ENCODE measurements around the gene RALGAPA2. TPM values are rescaled to one million over a fixed set of nuclear protein-coding genes. Genes with fewer than 3 reads are reported as not detected.

Gene RALGAPA2
- total RNA-seq, 1 donor from 2014 or later, result 88.9 TPM

DNA sequence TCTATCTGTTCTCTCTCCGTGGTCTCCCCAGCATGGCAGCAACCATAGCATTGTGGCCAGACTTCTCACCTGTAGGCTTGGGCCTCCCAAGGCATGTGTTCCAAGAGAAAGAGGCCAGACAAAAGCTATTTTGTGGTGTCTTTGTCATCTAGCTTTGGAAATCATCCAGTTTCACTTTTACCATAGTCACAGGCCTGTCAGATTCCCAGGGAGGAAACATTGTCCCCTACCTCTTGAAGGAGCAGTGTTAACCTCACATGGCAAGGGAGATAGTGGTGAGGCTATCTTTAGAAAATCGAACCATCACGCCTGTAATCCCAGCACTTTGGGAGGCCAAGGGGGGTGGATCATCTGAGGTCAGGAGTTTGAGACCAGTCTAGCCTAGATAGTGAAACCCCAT lies 42.3 kb upstream of the RALGAPA2 start:
- ATAC-seq (no peak), DNase-seq (no peak)
- H3K27me3 ChIP-seq, result peaks cover 3% of the 10 kb centered on the region
- H3K27ac ChIP-seq, result no peak overlapping the region
- no peaks in the 10 kb centered on the region for H3K36me3 ChIP-seq
- H3K4me3 ChIP-seq, result no peak overlapping the region
- no peaks in the 10 kb centered on the region for H3K9me3 ChIP-seq
- H3K4me1 ChIP-seq, result no peaks in the 10 kb centered on the region
- TF ChIP-seq, protein P1, sequence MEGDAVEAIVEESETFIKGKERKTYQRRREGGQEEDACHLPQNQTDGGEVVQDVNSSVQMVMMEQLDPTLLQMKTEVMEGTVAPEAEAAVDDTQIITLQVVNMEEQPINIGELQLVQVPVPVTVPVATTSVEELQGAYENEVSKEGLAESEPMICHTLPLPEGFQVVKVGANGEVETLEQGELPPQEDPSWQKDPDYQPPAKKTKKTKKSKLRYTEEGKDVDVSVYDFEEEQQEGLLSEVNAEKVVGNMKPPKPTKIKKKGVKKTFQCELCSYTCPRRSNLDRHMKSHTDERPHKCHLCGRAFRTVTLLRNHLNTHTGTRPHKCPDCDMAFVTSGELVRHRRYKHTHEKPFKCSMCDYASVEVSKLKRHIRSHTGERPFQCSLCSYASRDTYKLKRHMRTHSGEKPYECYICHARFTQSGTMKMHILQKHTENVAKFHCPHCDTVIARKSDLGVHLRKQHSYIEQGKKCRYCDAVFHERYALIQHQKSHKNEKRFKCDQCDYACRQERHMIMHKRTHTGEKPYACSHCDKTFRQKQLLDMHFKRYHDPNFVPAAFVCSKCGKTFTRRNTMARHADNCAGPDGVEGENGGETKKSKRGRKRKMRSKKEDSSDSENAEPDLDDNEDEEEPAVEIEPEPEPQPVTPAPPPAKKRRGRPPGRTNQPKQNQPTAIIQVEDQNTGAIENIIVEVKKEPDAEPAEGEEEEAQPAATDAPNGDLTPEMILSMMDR (IDR thresholded peaks at IDR 0.05), result no peak
- intact Hi-C loops (cut with DNase I), result no loop called here

DNA sequence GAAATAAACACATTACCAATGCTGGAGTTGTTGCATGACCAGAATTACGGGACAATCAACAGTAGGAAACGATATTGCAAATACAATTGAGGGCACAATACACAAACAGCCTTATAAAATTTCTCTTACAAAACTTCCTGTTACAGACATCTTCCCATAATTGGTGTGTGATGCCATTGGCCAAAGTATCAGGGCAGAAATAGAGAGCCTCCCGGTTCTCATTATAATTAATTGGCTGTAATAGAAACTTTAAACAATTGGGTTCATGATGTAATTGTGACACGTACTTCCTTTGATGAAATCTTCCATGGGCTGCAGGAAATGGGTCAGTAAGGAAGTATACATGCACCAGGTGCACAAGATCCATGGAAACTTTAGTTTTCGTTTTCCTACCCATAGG lies 40.3 kb upstream of the RALGAPA2 start:
- Histone ChIP-seq H3K27ac (peak overlapping the region; percentile 70), H3K27me3 (peaks cover 3% of the 10 kb centered on the region), H3K36me3 (no peaks in the 10 kb centered on the region), H3K4me1 (no peaks in the 10 kb centered on the region), H3K4me3 (no peak overlapping the region), H3K9me3 (no peaks in the 10 kb centered on the region)
- ATAC-seq, result peak; percentile 48
- intact Hi-C loops (cut with DNase I), result no loop called here
- DNase-seq, result no peak
- TF ChIP-seq, protein P1 (IDR thresholded peaks at IDR 0.05), result no peak

DNA sequence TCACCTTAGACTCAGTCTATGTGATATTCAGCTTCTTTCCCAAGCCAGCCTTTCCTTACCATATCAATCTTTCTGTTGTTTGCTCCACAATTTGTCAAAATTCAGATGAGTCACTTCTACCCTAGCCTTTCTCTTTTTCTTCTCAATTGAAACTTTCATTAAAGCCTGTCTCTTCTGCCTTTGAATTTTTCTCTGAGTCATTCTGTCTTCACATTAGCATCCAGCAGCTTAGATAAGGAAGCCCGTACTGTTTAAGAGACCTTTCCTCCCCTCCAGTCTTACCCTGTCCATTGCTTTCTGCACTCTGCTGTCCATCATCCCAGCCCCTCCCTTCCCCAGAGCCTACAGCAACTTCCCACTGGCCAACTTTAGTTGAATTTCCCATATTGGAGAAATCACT lies 34.9 kb upstream of the RALGAPA2 start:
- ATAC-seq (no peak), DNase-seq (no peak)
- peaks cover 21% of the 10 kb centered on the region for H3K4me1 ChIP-seq
- H3K4me3 ChIP-seq, result no peak overlapping the region
- peaks cover 3% of the 10 kb centered on the region for H3K27me3 ChIP-seq
- intact Hi-C loops (cut with DNase I), result no loop called here
- H3K36me3 ChIP-seq, result no peaks in the 10 kb centered on the region
- no peak overlapping the region for H3K27ac ChIP-seq
- TF ChIP-seq, protein P1 (IDR thresholded peaks at IDR 0.05), result no peak
- no peaks in the 10 kb centered on the region for H3K9me3 ChIP-seq

DNA sequence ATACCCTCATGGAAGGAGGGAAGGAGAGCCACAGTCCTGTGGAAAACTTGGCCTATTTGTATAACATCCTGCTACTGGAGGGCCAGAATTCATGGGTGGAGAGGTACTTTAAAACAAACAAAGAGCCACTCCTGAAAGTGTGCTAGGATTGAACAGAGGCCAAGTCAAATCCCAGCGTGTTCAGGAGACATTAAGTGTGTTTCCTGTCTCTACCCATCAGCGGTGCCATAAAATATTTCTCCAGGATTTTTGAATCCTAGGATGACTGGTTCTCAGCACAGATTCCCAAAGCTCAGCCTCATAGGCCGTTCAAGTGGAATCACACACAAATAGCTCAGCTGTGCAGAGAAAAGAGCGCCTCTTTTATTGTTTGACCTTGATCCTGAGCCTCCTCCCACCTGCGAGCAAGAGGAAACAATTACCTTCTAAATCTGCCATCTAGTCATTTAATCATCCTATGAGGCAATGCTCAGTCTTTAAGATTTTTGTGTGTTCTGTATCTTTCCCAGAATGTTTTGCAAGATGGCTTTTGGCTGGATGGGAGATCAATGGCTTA lies 31.8 kb upstream of the RALGAPA2 start:
- Histone ChIP-seq H3K27me3 (no peaks in the 10 kb centered on the region), H3K4me3 (no peak overlapping the region), H3K4me1 (peaks cover 40% of the 10 kb centered on the region), H3K9me3 (no peaks in the 10 kb centered on the region), H3K36me3 (no peaks in the 10 kb centered on the region), H3K27ac (peak overlapping the region; percentile 86)
- TF ChIP-seq, protein P1 (IDR thresholded peaks at IDR 0.05), result no peak
- intact Hi-C loops (cut with DNase I), result no loop called here
- no peak for DNase-seq
- no peak for ATAC-seq

DNA sequence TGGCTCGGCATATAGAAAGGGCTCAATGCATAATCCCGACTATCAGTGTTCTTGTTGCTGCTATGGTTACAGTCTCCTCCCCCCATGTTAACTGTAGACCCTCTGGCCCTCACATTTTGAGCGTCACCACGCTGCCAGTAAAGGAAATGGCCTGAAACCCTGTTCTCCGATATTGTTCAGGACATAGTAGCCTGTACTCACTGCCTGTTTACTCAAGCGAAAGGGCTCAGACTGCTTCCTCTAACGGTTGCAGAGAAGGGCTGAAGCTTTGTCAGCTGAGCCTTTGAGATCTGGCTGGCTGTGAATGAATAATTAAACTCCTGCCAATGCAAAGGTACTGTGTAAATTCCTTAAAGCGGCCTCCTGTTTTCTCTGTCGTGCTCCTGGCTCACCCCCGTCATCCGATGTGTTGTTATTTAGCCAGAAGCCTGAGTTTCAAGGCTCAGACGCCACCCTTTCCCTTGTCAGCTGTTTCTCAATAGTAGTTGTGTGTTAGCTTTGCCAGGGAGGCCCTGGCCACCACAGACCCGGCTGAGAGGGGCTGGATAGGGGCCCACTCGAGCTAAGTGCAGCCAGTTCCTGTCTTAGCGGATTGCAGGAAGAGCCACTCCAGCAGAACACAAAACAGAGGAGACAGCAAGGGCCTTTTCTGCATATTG lies 31.2 kb upstream of the RALGAPA2 start:
- TF ChIP-seq, protein P1 (IDR thresholded peaks at IDR 0.05), result no peak
- DNase-seq (peak; percentile 80), ATAC-seq (peak; percentile 87)
- peak overlapping the region; percentile 86 for H3K27ac ChIP-seq
- no peak overlapping the region for H3K4me3 ChIP-seq
- H3K36me3 ChIP-seq, result no peaks in the 10 kb centered on the region
- intact Hi-C loops (cut with DNase I), result no loop called here
- peaks cover 40% of the 10 kb centered on the region for H3K4me1 ChIP-seq
- H3K27me3 ChIP-seq, result no peaks in the 10 kb centered on the region
- no peaks in the 10 kb centered on the region for H3K9me3 ChIP-seq
